IPS-NIHi11 (cell line): ENCODE data around the gene COQ8B.
"Not testable (repeated sequence)": the region's sequence is repeated elsewhere in the genome, so short reads cannot be mapped to it uniquely, and the experiment has no call there.

Source experiments
- DNase-seq: peaks from one replicate; pipeline ENCODE4 v3.0.0; 2012; ENCODE audit warnings: mixed read lengths, low spot score

Gene COQ8B

GRCh38 chr19:40668991-40669614, 47.6 kb downstream of the COQ8B start:
- no peak for DNase-seq

GRCh38 chr19:40667602-40668001, 49.1 kb downstream of the COQ8B start:
- DNase-seq, result no peak

GRCh38 chr19:40666803-40667438, 49.8 kb downstream of the COQ8B start:
- DNase-seq, result no peak

- DNase-seq, result no peak
These were observed 52.7 kb downstream of the COQ8B start for GRCh38 chr19:40663695-40664692.

DNA sequence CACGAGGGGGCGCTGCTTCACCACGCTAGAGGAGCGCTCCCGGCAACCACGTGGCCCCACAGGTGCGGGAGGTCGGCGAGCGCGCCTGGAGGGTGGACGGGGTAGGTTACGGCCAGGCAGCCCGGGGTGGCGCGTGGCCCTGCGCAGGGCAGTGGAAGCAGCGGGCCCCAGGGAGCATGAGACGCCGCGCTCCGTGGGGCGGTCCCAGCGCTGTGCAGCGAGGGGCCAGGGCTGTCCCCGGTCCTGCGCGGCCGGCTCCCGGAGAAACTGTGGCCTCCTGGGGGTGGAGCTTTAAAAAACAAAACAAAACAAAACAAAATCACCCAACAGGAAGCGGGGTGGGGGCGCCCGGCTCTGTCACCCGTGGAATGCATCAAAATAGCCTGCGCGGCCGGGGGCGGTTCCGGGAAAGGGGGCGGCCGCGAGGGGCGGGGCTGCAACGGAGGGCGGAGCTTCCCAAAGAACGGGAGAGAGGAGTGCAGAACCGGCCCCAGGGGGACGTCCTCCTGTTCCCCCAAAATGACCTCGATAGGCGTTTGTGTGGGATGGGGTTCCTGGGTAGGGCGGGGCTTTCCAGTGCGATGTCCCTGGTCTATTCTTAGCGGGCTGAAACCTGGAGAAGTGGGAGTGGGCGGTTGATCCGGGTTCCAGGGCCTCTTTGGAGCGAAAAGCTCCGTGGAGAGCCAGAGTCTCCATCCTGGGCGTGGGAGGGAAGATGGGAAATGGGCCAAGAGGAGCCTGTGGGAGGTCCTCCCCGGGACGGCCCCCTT, 53.6 kb downstream of the COQ8B start:
- DNase-seq, result peak; percentile 96

DNA sequence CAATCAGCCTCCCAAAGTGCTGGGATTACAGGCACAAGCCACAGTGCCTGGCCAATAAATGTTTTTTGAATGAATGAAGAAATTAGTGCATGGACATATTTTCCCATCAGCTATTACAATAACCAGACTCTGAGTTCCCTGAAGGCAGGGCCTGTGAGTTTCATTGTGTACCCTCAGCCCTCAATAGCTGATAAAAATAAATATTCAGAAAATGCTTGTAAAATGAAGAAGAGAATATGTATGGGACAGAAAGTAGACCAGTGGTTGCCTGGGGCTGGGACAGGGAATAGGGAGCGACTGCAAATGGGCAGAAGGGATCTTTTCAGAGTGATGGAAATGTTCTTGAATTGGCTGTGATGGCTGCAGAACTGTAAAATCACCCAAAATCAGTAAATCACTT, 55.1 kb downstream of the COQ8B start:
- no peak for DNase-seq

- DNase-seq, result no peak
These were observed 57.1 kb downstream of the COQ8B start for GRCh38 chr19:40659566-40659965.

GRCh38 chr19:40659116-40659515, 57.6 kb downstream of the COQ8B start:
- DNase-seq, result no peak

- DNase-seq, result no peak
These were observed 58.7 kb downstream of the COQ8B start for GRCh38 chr19:40658031-40658430.

DNA sequence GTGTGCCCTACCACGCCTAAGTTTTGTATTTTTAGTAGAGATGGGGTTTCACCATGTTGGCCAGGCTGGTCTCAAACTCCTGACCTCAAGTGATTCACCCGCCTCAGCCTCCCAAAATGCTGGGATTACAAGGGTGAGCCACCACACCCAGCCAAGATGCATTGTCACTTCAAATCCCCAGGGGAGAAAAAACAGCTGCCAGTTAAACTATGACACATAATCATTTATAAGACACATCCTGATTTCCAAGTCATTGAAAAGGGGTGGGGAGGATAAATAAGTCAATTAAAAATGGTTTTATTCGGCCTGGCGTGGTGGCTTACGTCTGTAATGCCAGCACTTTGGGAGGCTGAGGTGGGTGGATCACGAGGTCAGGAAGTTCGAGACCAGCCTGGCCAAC, 61.0 kb downstream of the COQ8B start:
- DNase-seq, result not testable (repeated sequence)

GRCh38 chr19:40652303-40652702, 64.4 kb downstream of the COQ8B start:
- DNase-seq, result not testable (repeated sequence)

DNA sequence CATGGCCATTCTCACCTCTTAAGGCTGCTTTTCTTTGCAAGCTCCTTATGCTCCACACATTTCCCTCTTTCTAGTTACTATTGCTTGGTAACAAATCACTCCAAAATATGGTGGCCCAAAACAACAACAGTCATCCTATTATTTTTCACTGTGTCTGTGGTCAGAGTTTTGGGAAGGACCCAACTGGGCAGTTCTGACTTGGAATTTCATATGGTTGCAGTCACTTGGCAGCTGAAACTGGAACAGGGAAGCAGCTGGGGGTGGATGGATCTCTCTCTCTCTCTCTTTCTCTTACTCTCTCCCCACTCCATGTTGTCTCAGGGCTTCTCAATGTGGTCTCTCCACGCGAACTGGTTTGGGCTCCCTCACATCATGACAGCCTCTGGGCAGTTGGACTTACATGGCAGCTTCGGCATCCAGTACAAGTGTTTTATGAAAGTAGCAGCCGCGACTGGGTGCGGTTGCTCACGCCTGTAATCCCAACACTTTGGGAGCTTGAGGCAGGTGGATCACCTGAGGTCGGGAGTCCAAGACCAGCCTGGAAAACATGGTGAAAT, 65.9 kb downstream of the COQ8B start:
- DNase-seq, result no peak

DNA sequence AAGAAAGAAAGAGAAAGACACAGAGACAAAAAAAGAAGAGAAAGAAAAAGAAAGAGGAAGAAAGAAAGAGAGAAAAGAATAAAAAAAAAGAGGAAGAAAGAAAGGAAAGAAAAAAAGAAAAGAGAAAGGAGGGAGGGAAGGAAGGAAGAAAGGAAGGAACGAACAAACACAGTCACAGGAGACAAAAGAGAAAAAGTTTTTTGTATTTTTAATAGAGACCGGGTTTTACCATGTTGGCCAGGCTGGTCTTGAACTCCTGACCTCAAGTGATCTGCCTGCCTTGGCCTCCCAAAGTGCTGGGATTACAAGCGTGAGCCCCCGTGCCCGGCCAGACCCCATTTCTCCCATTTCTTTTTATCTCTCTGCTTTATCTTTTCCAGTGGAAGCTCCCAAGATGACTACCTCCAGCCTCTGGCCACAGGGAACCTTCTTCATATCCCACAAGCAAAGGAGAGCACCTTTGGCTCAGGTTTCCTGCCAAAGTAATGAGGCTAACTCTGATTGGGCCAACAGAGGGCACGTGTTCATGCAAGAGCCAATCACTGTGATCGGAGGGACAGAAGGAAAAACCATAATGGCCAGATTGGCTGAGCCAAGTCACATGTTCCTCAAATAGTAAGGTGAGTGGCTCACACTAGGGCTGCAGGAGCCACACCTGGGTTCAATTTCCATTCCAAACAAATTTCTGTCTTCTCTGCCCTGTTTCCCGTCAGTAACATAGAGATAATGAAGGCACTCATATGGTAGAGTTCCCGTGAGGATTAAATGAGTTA, 66.6 kb downstream of the COQ8B start:
- DNase-seq, result peak; percentile 32

- no peak for DNase-seq
These were observed 69.9 kb downstream of the COQ8B start for GRCh38 chr19:40646743-40647254.

GRCh38 chr19:40642757-40643305, 73.9 kb downstream of the COQ8B start:
- DNase-seq, result no peak

GRCh38 chr19:40642051-40642706, 74.5 kb downstream of the COQ8B start:
- DNase-seq, result no peak
